ENCODE measurements around the gene ZSCAN32. TPM values are rescaled to one million over a fixed set of nuclear protein-coding genes. Genes with fewer than 3 reads are reported as not detected.

ZSCAN32 gene
- polyA plus RNA-seq (ENCODE audit: insufficient read length), result 9.6 TPM

DNA sequence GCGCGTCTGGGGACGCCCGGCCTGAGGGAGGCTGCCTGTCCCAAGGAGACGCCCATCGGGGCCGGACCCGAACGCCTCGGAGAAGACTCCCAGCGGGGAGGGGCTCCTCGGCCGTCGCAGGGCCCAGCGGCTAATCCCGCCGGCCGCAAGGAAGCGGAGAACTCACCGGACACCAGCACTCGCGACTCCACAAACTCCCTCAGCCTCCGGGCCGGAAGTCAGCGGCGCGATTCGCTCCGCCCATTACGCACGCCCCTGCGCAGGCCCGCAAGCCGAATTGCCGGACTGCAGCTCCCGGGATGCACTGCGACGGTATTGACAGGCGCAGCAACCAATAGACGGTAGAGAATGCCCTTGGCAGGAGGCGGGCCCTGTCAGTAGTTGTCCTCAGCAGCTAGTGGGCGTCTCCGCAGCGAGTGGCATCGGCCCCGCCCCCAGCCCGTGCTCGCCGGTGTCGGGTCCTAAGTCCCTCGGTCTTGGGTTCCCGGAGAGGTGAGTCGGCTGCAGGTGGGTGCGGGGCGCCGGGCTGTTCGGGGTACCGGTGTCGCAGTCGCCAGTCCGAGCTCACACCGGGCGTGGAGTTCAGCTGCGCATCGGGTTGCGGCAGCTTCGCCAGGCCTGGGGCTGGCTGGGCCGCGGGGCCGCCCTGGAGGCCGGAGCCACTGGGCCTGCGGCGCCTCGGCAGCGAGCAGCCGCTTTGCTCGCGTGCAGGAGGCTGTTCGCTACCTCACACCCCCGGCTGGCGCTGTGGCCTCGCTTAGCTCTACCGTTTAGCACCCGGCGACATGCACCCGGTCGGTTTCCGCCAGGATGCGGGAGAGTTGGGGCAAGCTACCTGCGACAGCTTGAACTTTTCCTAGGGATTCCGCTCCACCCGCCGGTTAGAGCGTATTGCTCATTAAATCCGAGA lies at the start of gene ZSCAN32, which contains the start of gene ZNF174:
Gene ZSCAN32, minus strand, starts transcription at position 226 of the 910 bp plus-strand sequence. CDS start 3,447 bp downstream, outside the sequence.
Gene ZNF174, plus strand, starts transcription at position 437 of the 910 bp plus-strand sequence. CDS start 790 bp downstream, outside the sequence.
- peak; percentile 99 for DNase-seq

DNA sequence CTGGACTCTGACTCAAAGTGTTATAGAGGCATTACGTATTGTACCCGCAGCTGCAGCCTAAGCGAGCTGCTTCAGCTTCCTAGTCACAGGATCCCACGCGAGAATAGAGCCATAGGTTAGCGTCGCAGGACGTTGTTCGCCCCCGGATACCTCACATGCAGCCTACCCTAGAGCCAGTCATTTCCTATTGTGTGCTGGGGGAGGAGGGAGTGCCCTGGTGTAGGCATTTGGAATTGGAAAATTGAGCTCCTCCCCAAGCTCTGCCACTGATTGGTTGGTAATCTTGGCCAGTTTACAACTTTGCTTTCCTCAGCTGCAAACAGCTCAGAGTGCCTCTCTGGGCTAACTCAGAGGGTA lies 43.2 kb upstream of the ZSCAN32 start:
- no peak for DNase-seq

DNA sequence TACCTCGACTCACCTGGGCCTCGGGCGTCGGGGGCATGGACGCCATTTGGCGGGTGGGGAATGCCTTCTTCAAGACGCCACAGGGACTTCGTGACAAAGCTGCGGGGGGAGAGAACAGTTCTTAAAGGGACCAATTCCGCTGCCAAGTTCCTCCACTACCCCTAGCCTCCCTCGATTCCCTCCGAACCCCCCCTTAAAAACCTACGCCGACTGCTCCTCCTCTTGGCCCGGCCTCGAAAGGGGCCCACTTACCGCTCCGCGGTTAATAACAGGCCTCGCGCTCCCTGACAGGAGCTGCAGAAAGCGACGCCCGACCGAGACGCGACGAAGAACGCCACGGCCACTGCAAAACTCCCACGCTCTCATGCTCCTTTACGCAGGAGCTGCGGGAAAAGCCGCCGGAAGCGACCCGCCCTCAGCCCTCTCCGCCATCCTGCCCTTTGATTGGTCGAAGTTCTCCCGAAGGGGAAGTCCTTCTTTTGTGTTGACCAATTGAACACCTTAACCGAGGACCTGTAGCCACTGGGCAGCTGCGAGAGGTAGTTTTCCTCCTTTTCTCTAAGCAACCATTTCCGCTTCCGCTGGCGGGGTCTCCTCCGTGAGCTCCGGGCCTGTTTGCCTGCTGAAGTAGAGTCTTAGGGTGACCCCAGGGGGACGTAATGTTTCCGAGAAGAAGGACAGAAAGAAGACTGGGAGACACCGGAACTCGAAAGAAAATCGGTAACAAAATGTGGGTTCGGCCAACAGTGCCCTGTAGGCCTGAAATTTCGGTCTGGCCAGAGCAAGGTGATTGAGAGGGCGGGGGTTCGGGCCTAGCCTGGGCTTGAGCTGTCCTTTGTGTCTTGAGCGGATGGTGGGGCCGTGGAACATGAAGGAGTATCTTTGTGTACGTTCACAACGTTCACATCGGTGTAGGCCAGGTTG lies 42.6 kb upstream of the ZSCAN32 start, which contains the start of the genes NAA60 and ZNF597:
Gene NAA60, plus strand, starts transcription at position 573 of the 924 bp plus-strand sequence. CDS start 32,548 bp downstream, outside the sequence.
Gene ZNF597, minus strand, starts transcription at position 397 of the 924 bp plus-strand sequence. Its CDS starts 351 bp downstream, at position 46.
- peak; percentile 86 for DNase-seq

DNA sequence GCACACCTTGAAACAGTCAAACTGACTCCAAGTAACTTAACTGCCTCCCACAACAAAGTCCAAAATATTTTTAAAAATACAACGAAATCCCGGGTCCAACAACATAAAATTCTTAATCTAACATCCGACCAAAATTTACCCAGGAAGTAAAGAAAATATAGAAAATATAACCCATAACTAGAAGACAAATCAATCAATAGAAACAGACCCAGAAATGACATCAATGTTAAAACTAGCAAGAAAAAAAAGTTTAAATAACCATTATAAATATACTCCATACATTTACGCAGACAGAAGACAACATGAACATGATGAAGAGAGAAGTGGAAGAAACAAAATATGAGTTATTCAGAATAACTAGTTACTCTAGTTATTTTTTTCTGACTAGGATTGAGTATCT lies 38.8 kb upstream of the ZSCAN32 start:
- no peak for DNase-seq

DNA sequence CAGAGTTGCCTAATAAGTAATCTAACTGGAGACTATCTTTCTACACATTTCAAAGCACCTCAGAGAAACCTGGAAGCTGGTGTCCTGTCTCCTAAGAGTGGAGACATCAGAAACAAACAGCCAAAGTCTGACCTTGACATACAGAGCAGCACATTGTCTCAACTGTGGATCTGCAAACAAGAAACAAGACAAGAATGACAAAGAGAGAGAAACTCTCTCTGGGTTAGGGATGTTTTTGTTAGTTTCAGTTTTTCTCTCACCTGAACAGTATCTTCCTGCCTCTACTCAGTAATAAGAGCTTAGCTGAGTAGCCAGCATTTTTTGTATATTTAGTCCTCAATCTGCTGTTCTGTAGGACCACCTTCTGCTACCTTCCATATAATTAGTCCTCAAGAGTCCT lies 33.6 kb upstream of the ZSCAN32 start:
- no peak for DNase-seq

DNA sequence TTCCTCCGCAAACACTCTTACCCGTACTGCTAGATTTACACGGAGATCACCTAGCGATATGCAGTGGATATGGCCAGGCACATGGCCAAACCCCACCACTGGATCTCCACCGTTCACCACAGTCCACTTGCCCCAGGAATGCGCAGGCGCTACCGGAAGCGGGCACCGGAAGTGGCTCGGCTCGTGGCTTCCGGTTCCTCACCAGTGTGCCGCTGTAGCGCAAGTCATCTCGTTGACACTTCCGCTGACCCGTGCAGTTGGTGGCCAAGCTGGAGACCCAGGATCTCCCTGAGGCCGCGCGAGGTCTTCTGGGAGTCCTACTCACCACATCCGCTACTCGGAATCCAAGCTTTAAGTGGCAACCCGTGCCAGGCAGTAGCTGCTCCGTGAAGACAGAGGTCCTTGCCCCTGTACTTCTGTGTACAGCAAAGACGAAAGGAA lies 31.0 kb upstream of the ZSCAN32 start:
- no peak for DNase-seq

DNA sequence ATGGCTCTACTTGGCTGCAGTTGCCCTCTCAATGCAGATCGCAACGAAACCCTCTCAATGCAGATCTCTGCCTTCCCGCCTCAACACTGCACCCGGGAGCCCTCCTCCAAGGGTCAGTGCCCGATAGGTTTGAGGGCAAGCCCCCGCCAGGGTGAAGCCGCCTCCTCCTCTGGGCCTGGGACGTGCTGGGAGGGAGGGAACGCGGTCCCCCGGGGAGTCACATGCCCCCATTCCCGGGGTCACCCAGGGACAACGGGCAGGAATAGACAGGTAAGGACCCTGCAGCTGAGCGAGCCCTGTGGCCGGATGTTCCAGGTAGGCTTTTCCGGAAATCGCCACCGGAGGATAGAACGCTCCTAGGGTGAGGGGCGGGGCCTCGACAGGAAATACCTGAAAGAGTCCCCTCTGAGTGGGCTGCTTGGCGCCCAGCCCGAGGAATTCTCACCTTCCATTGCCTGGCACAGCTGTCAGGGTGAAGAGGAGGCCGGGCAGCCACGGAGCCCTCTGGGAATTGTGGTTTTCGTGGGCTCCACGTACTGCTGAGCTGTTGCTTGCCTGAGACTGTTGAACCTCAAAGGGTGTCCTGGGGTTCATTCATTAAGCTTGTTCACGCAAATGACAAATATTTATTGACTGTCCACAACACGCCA lies 13.1 kb upstream of the ZSCAN32 start:
- no peak for DNase-seq

DNA sequence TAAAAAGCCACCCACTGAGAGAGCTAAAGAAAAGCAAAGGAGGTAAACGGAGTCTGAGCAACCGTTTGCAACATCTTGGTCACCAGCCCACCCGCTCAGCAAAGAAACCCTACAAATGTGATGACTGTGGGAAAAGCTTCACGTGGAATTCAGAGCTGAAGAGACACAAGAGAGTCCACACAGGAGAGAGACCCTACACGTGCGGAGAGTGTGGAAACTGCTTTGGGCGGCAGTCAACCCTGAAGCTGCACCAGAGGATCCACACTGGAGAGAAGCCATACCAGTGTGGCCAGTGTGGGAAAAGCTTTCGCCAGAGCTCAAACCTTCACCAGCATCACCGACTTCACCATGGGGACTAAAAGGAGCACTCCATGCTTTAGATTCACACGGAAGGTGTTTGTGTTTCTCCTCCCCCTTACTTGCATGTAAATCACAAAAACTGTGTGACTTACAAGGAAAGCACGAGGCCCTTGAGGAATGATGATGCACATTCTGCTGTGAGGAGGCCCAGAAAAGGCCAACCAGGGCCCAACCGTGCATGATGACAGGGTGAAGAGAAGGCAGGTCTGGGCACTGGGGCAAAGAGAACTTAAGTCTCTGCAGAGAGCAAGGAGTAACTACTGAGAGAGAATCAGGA lies 7.9 kb upstream of the ZSCAN32 start:
- no peak for DNase-seq

DNA sequence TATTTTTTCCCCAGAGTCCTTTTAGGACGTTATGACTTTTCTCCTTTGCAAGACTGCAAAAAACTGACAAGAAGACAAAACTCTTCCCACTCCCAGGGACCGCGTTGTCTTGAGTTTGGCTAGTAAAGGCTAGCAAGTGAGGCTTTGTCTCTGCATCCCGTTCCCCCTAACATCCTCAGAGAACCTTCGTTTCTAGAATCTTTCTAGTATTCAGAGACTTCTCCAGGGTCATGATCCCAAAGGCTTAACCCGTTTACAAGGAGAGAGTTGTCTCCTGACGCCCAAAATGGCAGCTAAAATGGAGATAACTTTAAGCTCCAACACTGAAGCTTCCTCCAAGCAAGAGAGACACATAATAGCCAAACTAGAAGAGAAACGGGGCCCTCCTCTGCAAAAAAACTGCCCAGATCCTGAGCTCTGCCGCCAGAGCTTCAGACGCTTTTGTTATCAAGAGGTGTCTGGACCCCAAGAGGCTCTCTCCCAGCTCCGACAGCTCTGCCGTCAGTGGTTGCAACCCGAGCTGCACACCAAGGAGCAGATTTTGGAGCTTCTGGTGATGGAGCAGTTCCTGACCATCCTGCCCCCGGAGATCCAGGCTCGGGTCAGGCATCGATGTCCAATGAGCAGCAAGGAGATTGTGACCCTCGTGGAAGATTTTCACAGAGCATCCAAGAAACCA lies 1.1 kb upstream of the ZSCAN32 start:
- no peak for DNase-seq

DNA sequence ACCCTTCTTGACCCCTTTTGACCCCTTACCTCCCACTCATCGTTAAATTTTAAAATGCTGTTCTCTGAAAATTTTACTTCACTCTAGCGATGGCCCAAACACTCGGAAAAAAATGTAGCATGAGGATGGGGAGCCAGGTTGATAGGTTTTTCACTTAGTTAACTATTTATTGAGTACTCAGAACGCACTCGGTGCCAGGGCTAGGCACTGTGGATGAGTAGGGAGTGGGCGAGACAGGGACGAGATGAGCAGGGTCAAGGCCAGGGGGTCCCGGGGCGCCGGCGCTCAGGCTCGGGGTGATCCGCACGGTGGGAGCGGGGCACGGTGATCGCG lies 392 bp downstream of the ZSCAN32 start:
- no peak for DNase-seq

DNA sequence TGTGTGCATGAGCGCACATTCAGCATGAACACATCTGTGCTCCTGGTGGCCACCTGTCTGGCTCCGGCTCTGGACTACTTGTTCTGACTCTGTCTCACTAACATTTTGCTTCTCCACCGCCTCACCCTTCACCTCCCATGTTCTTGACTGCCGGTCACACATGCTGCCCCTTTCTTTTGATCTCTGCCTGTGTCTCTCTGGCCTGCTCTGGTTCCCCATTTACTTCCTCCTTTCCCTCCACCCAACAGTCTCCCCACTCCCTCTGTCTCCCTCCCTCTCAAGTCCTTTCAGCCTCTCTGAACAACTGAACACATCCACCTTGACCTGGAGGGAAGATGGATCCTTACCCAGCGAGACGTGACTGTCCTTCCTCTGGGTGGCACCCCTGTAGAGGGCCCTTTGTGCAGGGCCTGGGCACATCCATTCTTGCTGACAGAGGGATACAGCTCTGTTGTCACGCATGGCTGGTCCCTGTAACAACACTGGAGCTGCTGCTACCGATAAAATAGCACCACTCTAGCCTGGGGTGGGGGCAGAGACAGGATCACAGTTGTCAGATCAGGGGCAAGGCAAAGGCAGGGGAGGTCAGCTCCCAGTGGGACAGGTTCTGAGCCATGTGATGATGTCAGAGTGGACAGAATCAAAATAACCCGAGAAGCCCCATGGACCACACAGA lies 11.0 kb downstream of the ZSCAN32 start:
- no peak for DNase-seq

DNA sequence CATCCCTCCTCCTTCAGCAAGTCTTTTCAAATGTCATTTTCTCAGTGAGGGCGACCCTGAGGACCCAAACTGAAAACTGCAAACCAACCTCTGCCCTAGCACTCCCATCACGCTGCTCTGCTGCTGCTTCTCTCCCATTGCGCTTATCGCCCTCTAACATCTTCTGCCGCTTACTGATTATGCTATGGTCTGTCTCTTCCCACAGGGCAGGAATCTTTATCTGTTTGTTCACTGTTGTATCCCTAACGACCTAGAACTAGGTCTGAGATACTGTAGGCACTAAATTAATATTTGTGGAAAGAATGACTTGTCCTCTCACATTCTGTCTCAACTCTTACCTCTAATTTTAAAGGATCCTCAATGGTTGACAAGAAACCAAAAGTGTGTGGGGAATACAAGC lies 12.5 kb downstream of the ZSCAN32 start:
- no peak for DNase-seq

DNA sequence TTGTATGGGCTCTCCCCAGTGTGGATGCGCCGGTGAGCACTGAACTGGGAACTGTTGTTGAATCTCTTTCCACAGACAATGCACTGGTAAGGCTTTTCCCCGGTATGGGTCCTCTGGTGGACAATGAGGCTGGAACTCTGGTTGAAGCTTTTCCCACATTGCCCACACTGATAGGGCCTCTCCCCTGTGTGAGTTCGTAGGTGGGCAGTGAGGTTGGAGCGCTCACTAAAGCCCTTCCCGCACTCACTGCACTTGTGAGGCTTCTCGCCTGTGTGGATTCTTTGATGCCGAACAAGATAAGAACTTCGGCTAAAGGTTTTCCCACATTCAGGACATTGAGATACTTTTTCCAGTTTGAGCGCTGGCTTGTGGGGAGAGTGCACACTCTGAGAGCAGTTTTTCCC lies 17.8 kb downstream of the ZSCAN32 start:
- no peak for DNase-seq

DNA sequence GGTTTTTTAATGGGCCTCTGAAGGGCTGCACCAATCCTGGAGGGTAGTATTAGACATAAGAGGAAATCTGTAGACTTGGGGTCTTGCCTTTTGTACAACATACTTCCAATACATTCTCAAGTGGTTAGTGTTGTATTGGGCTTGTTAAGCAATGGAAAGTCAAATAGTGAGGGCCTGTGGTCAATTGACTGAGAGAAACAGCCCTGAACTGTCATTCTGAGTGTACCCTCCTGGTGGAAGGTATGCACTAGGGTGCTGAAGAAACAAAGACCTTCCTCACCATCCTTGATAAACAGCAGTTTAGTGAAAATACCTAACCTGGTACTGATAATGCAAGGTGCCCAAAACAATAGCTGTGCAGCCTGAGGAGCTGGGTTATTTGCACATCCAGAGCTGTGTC lies 22.9 kb downstream of the ZSCAN32 start:
- DNase-seq, result no peak

DNA sequence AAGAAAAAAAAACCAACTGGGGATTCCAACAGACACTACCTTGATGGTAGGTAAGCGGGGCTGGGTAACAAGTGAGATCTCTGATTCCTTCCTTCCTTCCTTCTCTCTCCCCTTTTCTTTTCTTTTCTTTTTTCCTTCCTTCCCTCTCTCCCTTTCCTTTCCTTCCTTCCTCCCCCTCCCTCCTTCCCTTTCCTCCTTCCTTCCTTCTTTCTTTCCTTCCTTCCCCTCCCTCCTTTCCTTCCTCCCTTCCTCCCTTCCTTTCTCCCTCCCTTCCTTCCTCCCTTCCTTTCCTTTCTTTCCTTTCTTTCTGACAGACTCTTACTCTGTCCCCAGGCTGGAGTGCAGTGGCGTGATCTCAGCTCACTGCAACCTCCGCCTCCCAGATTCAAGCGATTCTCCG lies 25.1 kb downstream of the ZSCAN32 start:
- DNase-seq, result no peak

DNA sequence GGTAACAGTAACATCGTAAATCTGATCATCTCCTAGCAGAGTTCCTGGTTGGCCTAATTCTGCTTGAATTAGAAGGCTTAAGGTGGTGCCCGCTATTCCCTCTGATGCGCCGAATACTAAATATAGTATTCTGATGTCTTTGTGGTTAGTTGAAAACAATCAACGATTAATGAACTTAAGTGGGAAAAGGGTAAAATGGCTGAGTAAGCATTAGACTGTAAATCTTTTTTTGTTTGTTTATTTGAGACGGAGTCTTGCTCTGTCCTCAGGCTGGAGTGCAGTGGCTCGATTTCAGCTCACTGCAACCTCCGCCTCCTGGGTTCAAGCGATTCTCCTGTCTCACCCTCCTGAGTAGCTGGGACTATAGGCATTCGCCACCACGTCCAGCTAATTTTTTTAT lies 31.7 kb downstream of the ZSCAN32 start:
- no peak for DNase-seq

DNA sequence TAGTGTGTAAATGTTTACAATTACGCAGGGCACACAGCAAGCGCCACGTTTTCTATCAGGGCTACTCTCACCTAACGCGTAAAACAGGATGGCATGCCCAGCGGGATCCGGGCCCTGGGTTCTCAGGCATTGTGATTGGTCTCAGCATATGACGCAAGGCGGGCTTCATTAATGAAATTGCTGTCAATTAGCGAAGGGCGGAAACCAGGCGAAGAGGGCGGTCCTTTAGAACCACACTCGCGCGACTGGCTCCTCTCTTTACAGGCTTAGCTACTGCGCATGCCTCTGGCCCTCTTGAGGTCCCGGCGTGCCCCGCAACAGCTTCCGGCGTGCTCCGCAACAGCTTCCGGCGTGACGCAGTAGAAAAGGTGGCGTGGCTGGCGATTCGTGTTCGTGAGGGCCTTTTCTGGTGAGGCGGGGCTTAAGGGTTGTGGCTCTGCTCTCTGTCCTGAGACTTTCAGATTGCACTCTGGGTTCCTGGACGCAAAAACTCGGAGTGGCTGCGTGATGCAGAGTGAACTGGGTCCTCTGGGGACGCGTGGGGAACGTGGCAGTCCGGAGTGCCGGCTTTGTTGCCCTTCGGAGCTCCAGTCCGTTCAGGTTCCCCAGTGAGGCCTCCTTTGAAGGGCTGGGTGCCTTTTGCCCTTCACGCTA lies 35.9 kb downstream of the ZSCAN32 start:
- DNase-seq, result peak; percentile 72

DNA sequence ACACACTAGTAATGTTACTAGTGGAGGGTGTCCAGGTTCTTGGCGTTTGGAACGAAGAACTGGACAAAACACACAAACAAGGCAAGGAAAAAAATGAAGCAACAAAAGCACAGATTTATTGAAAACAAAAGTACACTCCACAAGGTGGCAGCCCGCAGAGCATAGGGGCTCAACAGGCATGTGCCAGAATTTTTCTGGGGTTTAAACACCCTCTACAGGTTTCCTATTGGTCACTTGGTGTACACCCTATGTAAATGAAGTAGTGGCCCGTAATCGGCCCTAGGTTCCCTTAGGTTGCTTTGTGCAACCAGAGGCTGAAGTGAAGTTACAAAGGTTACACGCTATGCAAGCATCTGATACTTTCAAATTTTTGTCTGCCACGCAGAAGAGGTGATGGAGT lies 37.0 kb downstream of the ZSCAN32 start:
- DNase-seq, result no peak

DNA sequence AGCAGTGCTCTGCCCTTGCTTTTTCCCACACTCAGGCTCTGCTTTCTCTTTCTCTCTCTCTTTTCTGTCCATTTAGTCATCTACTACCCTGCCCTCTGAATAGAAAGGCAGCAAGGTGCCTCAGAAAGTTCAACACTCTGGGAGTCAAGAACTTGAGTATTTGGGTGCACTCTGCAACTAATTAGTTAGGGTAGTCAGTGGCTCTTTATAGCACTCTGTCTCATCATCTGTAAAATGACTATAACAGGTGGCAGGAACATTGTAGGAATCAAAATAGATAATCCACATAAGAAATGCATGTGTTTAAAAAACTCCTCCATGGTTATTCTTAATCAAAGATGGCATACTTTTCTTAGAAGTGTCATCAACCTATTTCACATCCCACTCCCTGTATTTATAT lies 37.9 kb downstream of the ZSCAN32 start:
- DNase-seq, result no peak

DNA sequence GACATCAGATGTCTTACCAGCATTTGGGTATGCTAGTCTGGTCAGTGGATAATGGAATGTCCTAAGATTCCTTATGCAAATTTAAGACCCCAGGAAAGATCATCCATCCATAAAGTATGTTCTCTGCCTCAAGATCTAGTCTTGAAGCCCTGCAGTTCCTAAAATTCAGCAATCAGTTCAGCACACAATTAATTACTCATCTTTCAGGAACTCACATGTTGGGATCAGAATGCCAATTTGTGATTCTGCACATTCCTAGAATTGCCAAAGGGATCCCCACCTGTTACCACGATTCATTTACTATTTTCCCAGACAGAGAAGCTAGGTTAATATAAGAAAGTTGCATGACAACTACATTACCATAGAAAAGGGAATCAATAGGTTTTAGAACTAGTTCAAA lies 41.9 kb downstream of the ZSCAN32 start:
- no peak for DNase-seq
